Measurements from ENCODE around the gene STX16.

The STX16 gene

DNA sequence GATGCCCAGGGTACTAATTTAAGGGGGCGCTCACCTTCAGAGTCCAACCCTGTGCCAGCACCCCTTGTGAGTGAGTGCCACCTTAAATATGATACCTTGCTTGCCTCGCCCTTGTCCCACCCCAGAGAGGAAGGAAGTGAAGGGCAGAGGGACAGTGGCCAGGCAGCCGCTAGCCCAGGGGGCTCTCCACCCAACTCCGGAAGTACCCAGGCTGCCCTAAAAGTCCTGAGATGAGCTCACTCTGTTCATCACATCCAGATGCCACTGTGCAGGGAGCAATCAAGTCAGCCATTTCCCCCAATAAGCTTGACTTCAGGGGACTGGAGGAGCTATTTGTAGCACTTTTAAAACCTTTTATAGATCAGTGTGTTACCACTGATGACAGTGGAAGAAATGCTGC is 25.0 kb upstream of the STX16 start:
- H3K27ac ChIP-seq = peak overlapping the region; percentile 90
- no peak for DNase-seq (ENCODE audit: low spot score)
- TF ChIP-seq, protein P1, sequence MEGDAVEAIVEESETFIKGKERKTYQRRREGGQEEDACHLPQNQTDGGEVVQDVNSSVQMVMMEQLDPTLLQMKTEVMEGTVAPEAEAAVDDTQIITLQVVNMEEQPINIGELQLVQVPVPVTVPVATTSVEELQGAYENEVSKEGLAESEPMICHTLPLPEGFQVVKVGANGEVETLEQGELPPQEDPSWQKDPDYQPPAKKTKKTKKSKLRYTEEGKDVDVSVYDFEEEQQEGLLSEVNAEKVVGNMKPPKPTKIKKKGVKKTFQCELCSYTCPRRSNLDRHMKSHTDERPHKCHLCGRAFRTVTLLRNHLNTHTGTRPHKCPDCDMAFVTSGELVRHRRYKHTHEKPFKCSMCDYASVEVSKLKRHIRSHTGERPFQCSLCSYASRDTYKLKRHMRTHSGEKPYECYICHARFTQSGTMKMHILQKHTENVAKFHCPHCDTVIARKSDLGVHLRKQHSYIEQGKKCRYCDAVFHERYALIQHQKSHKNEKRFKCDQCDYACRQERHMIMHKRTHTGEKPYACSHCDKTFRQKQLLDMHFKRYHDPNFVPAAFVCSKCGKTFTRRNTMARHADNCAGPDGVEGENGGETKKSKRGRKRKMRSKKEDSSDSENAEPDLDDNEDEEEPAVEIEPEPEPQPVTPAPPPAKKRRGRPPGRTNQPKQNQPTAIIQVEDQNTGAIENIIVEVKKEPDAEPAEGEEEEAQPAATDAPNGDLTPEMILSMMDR (conservative IDR thresholded peaks at IDR 0.05; ENCODE audit: low read depth) = no peak
- CTCF ChIA-PET = interaction anchor here (1.0 kb wide), 1 partner anchor 26 kb away, joined by 4 read pairs; no protein-coding TSS in a partner anchor
- POLR2A ChIA-PET (ENCODE audit: low non-redundant PET) = no interaction called here

DNA sequence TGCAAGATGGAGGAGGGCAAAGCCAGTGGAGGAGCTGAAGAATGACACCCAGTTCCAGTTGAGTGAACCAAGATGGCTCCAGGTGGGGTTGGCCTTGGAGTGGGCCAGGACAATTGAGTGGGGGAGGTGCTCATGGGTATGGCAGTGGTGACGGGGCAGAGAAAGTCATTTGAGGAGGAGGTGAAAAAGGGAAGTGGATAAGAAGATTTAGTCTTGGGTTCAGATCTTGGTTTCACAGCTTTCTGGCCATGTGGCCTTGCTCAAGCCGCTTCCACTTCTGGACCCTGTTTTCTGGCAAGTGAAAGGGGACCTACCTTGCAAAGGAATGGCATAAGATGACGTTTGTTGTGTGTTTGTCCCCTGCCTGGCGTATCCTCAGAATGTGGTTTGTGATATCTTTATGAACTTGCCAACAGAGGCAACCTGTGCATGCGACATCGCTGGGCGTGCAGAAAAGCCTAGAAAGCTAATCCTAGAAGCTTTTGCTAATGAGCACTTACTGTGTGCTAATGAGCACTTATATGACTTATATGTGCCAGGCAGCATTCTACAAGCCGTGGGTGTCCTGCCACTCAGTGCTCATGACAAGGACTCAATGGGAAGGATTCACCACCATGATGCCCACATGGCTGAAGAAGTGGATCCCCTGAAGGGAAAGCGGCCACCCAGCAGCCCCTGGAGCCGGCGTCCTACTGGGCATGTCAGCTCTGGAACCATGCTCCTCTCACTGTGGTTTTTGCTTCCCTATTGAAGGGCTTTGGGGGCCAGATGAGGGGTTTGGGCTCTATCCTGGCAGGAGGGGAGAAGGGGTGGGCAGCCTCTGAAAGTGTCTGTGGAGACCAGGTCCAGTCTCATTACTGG is 23.6 kb upstream of the STX16 start:
- POLR2A ChIA-PET (ENCODE audit: low non-redundant PET) = no interaction called here
- CTCF ChIA-PET = no interaction called here
- H3K27ac ChIP-seq = peak overlapping the region; percentile 90; the same call in 1 of the 2 replicates
- TF ChIP-seq, protein P1 (conservative IDR thresholded peaks at IDR 0.05; ENCODE audit: low read depth) = no peak
- DNase-seq (ENCODE audit: low spot score) = no peak

GRCh38 chr20:58628491-58629214 is 22.4 kb upstream of the STX16 start:
- ChIA-PET CTCF (interaction anchor here (0.5 kb wide), 1 partner anchor 1708 kb away, joined by 3 read pairs; no protein-coding TSS in a partner anchor), POLR2A (ENCODE audit: low non-redundant PET) (no interaction called here)
- H3K27ac ChIP-seq = peak overlapping the region; percentile 6; the same call in 1 of the 2 replicates

DNA sequence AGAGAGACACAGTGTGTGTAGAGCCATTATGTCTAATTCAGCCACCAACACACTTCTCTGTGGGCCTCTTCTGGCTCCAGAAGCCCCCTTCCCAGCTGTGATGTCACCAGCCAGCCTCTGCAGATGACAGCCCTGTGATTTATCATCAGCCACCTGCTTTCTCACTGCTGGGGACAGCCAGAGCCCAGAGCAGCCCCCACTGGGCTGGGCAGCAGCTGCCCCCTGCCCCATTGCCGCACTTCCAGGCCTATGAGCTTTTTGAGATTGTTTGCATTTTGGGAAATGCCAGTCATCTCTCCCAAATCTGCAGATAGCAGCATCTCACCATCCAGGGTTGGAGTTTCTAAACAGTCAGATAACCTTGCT is 21.9 kb upstream of the STX16 start:
- TF ChIP-seq, protein P1 (conservative IDR thresholded peaks at IDR 0.05; ENCODE audit: low read depth) = no peak
- peak overlapping the region; percentile 6; the same call in 1 of the 2 replicates for H3K27ac ChIP-seq
- ChIA-PET POLR2A (ENCODE audit: low non-redundant PET) (no interaction called here), CTCF (interaction anchor here (0.6 kb wide), 1 partner anchor 18 kb away, joined by 3 read pairs; no protein-coding TSS in a partner anchor)
- no peak for DNase-seq (ENCODE audit: low spot score)

More at GRCh38 chr20:58628491-58629214, 22.4 kb upstream of the STX16 start:
- TF ChIP-seq, protein P1 (conservative IDR thresholded peaks at IDR 0.05; ENCODE audit: low read depth) = no peak
- DNase-seq (ENCODE audit: low spot score) = no peak

GRCh38 chr20:58630063-58630462 is 21.0 kb upstream of the STX16 start:
- TF ChIP-seq, protein P1 (conservative IDR thresholded peaks at IDR 0.05; ENCODE audit: low read depth) = no peak
- peak; percentile 86 for DNase-seq (ENCODE audit: low spot score)
- H3K27ac ChIP-seq = peak overlapping the region; percentile 65
- ChIA-PET CTCF (interaction anchor here (0.6 to 2.5 kb wide), 3 partner anchors 21 to 1047 kb away, joined by 3 to 9 read pairs (median 3); partner anchors contain the start of gene STX16), POLR2A (ENCODE audit: low non-redundant PET) (interaction anchor here (0.6 kb wide), 1 partner anchor 17 kb away, joined by 3 read pairs; no protein-coding TSS in a partner anchor)
